HG03095 (cell line): ENCODE measurements around the gene ING1.
"Not testable (repeated sequence)": the region's sequence is repeated elsewhere in the genome, so short reads cannot be mapped to it uniquely, and the experiment has no call there.

Source experiments
- ATAC-seq: cut with Tn5 transposase; IDR thresholded peaks from one replicate; pipeline ENCODE4 v1.9.1; 2021; ENCODE audit warnings: moderate library complexity; ENCODE audit not compliant: unreplicated experiment

Gene ING1

DNA sequence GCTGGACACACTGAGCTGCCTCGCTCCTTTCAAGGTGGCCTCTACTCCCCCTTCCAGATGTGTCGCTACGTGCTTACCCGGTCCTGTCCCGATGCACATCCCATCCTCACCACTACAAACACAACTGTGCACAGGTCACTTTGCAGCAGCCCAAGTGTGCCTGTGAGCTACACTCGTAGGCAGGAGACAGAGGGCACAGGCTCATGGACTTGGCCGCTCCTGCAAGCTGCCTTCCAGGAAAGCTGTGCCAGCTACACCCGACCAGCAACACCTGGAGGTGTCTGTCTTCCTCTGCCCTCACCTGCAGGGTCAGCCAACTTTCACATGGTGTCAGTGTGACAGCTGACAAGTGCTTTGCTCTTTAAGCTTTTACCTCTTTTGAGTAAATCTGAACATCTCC is 23.0 kb upstream of the ING1 start:
- no peak for ATAC-seq

DNA sequence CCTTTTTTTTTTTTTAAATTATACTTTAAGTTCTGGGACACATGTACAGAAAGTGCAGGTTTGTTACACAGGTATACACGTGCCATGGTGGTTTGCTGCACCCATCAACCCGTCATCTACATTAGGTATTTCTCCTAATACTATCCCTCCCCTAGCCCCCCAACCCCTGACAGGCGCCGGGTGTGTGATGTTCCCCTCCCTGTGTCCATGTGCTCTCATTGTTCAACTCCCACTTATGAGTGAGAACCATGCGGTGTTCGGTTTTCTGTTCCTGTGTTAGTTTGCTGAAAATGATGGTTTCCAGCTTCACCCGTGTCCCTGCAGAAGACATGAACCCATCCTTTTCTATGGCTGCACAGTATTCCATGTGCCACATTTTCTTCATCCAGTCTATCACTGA is 17.7 kb upstream of the ING1 start:
- not testable (repeated sequence) for ATAC-seq

DNA sequence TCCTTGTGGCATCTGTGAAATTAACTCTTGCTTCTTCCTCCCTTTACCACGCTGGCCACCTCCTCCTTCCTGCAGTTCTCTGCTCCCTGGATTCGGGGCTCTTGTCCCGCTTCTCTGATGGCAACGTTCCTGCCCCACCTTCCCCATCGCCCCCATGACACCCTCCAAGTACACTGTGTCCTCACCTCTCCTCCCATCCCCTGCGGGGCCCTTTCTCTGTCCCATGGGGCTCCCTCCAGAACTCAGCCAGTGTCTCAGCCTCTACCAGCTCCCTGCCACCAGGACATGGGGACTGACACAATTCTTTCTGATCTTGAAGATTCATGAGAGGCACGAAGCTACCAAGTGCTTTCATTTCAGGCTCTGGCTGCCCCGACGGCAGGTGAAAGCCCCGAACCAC is 16.7 kb upstream of the ING1 start:
- ATAC-seq, result no peak

DNA sequence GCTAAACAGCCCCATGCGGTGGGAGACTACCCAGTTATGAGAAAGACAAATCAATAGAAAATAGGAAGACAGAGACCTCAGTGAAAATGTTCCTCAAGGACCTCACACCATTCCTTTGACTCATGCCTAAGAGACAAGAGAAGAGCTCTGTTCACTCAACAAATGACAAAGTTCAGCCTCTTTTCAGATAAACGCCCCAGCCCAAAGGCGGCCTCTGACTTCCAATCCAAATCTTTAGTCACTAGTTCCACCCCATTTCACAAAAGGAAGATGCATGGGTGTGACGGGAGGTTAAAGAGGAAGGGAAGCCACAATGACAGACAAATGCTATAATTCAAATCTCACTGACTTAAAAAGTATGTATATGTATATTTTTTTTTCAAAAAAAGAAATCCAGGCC is 15.7 kb upstream of the ING1 start:
- no peak for ATAC-seq

DNA sequence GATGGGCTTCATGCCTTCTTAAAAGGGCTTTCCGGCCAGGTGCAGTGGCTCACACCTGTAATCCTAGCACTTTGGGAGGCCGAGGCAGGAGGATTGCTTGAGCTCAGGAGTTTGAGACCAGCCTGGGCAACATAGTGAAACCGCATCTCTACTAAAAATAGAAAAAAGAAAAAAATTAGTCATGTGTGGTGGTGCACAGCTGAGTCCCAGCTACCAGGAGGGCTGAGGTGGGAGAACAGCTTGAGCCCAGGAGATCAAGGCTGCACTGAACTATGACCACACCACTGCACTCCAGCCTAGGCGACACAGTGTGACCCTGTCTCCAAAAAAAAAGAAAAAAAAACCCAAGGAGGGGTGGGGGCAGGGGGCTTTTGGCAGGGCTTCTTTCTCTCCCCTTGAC is 14.8 kb upstream of the ING1 start:
- peak; percentile 64 for ATAC-seq

DNA sequence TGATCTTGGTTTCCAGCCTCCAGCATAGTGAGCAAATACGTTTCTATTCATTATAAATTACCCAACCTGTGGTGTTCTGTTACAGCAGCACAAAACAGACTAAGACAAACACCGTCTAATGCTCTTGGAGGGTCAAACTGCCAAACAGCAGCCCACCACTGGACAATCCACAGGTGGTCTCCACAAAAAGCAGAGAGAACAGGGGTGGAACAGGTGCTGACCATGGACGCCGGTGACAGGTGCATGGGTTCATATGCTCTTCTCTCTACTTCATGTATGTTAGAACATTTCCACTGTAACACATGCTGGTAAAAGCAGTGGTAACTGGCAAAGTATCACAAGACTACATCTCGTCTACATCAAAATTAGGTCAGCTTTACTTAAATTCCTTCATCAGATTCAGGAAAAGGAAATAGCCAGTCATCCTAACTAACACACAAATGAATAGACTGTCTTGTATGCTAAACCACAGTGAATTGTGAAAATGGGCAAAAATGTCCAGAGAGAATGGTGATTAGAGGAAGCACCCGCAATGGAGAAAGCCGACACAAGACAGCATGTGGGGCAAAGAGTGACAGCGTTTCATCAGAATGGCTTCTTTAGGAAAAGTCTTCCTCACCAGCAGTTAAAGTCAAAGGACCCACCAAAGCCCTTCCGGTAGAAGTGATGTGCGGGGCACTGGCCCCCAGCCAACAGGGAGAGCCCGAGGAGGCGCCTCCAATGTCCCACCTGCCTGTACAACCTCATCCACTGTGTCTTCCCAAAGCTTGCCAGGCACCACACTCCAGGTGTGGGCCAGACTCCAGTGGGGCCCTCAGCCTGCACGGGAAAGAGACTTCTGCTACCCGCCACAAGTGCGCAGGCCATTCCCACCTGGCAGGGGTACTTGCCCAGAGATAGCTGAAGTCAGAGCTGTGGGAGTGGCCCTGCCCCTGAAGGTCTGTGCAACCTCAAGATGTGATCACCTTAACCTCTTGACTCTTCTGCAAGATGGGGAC is 14.1 kb upstream of the ING1 start:
- no peak for ATAC-seq

DNA sequence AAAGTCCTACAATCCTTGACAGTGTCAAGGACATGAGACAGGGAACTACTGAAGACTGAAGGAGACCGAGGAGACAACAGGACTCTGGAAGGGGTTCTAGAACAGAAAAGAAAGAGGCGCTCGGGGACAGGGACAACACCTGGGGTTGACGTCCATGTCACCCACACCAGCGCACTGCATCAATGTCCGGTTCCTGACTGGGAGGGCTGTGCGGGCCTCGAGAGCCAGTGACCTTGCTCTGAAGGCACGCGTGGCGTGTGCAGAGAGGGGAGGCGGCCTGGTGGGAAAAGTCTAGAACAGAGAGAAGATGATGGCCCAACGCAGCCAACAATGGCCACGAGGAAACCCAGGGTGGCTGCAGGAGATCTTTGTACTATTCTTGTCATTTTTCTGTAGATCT is 13.3 kb upstream of the ING1 start:
- ATAC-seq, result no peak

- no peak for ATAC-seq
Observed at GRCh38 chr13:110700641-110701040, 12.9 kb upstream of the ING1 start.

DNA sequence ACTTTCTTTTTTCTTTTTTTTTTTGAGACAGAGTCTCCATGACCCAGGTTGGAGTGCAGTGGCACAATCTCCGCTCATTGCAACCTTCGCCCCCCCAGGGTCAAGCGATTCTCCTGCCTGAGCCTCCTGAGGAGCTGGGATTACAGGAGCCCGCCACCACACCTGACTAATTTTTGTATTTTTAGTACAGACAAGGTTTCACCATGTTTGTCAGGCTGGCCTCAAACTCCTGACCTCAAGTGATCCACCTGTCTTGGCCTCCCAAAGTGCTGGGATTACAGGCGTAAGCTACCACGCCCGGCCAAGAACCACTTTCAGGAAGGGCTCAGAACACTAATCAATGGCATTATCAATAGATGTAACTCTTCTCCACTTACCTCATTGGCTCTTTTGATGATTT is 12.4 kb upstream of the ING1 start:
- not testable (repeated sequence) for ATAC-seq

DNA sequence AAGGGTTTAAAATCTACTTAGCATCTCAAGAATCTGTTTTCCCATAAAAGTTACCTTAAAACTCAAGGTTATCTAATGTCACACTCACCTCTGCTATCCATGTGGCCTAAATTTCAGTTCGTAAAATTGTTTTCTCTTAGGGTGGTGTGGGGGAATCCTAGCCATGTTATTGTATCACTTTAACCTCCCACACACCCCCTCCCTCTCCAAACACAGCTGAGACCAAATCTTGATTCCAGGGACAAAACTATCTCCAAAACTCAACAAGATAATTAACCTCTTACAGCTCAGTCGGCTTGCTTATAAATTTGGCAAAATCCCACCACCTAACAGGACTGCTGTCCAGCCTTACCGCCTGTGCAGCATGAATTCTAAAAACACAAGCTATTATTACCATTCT is 11.4 kb upstream of the ING1 start:
- ATAC-seq, result no peak

DNA sequence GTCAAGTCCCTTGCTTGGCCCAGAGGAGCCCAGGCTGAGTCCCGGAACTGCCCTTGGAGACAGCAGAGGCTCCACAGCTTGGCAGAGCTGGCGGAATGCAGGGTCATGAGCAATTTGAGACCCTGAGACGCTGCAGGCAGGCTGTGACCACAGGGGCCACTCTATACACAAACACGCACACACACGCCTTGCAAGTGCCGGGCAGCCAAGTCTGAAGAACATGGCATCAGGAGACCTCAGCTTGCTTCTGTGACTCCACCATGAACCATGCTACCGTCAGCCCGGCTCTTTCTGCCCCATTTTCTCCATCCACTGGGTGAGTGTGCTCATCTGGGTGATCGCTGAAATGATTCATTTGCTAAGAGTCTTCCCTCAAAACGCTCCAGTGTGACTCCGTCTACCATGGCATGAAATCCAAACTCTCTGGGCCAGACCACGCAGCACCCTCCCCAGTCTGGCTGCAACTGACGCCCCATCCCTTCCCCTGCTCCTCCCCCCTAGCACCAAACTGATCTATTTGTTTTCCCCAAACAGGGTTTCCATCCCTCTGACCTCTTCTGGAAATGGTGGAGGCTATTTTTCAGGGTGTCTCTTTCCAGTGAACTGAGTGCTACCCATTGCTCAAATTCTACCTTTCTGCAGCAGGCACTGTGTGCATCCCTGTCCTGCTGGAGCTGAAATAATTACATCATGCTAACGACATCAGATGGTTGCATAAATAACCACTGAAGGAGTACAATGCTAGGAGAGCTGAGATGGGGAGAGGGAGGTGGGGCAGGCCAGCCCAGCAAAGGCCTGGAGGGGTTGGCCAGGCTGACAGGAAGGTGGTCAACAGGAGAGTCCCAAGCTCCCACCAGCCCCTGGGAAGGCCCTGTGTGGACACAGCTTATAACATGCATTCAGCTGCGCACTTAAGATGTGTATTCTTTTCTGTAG is 10.6 kb upstream of the ING1 start:
- ATAC-seq, result no peak

GRCh38 chr13:110705356-110705825 is 8.1 kb upstream of the ING1 start:
- no peak for ATAC-seq

DNA sequence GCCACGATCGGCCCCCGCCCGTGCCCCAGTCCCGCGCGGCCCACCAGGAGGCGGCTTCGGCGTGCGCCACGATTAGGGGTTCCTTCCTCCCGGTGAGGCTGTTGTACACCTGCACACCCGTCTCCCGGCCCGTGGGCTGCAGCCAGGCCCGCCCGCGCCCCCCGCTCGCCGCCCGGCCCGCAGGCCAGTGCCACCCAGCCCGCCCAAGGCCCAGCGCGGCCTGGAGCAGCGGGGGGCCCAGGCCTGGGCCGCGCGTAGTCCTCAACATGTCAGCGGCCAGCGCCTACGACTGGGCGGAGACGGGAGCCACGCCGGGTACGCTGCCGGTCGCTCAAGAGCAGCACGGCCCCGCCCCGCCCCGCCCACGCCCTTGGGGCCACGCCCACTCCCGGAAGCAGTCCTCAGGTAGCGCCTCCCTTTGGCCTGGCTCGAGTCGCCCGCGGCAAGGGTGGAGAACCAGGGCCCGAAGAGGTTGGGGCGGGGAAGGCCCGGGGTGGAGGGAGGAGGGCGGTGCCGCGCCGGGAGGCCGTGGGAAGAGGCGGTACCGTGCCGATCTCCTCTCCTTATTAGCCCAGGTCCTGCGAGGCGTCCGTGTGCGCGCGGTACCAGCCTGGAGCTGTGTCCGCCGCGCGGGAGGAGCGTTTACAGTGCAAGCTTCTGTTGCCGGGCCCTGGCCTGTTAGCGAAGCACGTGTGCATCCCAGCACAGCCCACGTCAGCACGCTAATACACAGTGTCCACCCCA is 7.5 kb upstream of the ING1 start, which contains the start of gene CARS2:
TSS of gene CARS2 (minus strand) at position 291 of the 744 bp plus-strand sequence. CDS start at position 268, 23 bp downstream.
- ATAC-seq, result peak; percentile 92

DNA sequence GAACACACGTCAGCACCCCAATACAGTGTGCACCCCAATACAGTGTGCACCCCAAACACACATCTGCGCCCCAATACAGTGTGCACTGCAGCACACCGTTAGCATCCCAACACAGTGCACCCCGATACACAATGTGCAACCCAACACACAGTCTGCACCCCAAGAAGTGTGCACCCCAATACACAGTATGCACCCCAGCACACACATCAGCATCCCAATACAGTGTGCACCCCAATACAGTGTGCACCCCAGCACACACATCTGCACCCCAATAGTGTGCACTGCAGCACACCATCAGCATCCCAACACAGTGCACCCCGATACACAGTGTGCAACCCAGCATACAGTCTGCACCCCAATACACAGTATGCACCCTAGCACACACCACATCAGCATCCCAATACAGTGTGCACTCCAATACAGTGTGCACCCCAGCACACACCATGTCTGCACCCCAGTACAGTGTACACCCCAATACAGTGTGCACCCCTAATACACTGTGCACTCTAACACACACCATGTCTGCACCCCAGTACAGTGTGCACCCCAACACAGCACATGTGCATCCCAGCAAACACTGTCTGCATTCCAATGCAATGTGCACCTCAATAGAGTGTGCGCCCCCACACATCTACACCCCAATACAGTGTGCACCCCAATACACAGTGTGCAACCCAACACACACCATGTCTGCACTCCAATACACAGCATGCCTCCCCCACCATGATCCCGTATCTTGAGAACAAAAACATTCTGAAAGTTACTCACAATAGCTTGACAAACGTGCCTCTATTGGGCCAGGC is 6.7 kb upstream of the ING1 start:
- ATAC-seq, result peak; percentile 0

DNA sequence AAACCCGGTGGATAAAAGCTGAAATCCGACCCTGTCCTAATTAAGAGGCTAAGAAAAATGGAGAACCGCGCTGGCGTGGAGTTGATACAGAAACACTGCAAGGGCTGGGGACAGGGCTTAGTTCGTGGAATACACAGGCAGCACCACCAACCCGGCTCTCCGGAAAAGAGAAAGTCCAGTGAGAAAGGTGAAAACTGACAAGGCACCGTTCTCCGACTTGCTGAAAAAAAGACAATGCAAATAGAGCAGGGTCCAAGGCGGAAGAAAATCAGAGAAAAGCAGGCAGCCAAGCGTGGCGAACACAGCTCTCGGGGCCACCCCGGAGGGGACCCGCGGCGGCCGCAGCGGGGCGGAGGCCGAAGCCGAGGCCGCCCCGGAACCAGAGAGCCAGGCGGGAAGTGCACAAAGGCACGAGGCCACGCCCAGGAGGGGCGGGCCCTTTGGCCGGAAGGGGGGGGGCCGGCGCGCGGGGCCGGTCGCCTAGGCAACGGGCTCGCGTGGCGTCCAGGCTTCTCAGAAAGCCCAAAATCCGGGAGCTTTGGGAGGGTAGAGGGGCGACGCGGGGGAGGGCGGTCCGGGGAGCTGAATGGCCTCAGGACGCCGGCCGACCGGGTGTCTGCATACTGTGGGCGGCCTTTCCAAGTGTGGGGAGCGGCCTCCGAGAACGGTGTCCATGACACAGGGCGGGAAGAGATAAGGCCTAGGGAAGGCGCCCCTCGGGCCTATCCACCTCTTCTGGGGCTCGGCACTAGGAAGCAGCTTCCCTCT is 1.2 kb upstream of the ING1 start:
- ATAC-seq, result peak; percentile 32

DNA sequence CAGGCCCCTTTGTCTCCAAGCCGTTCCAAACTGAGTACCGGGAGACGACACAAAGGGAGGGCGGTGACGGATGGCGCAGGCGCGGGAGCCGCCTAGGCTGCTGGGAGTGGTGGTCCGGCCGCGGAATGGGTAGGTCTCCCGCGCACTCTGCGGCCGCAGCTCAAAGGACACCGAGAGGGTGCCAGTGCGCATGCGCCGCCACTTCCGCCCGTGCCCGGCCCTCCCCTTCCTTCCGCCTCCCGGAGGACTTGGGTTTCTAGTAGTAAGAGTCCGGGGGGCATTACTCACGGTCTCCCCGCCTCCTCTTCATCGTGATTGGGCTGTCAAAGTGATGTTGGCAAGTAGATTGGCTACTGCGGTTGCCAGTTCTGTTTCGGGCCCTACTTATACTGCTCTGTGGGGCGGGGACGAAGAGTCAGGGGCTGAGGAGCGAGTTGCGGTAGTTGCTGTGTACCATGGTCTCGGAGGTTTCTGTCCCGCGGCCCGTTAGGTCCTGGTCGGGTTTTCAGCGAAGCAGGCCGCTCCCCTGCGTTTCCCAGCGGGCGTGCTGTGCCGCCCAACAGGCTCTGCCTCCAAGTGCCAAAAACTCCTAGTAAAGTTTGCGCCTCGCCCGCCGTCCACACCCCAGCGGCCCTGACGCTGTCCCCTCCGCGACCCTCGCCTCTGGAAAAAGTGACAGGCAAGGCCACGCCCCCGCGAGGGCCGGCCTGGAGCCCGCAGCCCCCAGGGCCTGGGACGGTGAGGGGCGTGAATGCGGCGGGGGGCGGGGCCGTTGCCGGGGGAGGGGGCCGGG is 455 bp upstream of the ING1 start:
- peak; percentile 44 for ATAC-seq

DNA sequence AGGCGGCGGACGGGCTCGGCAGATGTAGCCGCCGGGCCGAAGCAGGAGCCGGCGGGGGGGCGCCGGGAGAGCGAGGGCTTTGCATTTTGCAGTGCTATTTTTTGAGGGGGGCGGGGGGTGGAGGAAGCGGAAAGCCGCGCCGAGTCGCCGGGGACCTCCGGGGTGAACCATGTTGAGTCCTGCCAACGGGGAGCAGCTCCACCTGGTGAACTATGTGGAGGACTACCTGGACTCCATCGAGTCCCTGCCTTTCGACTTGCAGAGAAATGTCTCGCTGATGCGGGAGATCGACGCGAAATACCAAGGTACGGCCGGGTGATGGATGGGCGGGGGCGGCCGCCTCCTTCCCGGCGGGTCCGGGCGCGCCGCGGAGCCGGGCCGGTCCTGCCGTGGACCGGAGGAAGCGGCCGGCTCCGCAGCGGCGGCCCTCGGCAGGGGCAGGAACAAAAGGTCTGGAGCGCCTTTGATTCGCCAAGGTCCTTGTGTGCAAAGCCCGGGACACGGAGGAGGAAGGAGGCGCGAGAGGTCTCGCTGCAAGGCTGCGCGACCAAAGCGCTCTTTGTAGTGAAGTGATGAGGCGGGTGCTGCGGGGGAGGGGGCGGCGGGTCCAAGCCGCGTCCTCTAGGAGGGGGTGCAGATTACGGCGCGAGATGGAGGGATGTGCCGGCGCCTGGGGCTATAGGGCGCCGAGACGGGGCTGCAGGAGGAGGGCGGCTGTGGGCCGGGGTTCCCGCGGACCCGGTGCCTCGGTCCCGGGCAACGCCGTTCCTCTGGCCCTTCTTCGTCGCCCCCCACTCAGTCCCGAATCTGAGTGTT is 689 bp downstream of the ING1 start:
- no peak for ATAC-seq
